GM19193 (cell line): ENCODE data around the gene PPFIA1.

Experiments used
- POLR2A ChIP-seq: IDR thresholded peaks from 4 replicates; pipeline ENCODE4 v1.6.1; 2011; ENCODE audit not compliant: insufficient read depth, insufficient read length; ENCODE audit errors: extremely low read depth

The PPFIA1 gene

DNA sequence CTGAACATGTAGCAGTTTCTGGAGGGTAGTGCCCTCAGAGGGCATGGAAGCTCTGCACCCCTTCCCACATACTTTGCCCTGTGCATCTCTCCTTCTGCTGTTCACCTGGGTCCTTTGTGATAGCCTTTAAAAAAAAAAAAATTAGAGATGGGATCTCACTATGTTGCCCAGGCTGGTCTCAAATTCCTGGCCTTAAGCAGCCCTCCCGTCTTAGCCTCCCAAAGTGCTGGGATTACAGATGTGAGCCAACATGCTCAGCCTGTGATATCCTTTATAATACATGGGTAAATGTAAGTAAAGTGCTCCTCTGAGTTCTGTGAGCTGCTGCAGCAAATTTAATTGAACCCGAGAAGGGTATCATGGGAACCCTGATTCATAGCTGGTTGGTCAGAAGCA, 33.7 kb downstream of the PPFIA1 start:
- TF ChIP-seq POLR2A = no peak

DNA sequence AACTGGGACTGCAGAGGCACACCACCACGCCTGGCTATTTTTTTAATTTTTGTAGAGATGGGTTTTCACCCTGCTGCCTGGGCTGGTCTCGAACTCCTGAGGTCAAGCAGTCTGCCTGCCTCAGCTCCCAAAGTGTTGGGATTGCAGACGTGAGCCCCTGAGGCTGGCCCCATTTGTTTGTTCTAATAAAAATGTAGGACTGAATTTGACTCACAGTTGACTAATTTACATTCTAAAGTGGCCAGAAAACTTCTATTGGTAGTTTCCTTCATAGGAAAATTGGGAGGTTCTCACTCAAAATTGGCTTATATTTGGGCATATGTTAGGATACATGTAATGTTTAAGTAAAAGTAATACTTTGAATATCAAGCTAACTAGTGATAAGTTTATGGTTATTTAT, 35.0 kb downstream of the PPFIA1 start:
- no peak for TF ChIP-seq POLR2A

DNA sequence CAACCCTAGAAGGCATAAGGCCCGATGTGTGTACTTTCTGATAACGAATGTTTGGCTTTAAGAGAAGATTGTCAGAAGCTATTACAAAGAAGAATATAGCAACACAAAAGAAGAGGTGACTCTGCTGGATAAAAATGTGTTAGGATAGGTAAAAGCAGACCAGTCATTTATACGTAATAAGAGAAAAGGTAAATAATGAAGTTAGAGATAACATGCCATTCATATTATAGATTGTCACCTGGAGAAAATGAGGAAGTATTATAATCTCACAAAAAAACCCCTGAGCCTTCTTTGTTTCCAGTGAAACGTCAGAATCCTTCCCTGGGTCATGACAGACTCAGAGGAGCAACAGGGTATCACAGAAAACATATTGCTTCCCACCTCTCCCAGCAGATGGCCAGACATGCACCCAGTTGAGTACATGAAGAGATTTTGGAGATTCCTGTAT, 36.1 kb downstream of the PPFIA1 start:
- TF ChIP-seq POLR2A = no peak

DNA sequence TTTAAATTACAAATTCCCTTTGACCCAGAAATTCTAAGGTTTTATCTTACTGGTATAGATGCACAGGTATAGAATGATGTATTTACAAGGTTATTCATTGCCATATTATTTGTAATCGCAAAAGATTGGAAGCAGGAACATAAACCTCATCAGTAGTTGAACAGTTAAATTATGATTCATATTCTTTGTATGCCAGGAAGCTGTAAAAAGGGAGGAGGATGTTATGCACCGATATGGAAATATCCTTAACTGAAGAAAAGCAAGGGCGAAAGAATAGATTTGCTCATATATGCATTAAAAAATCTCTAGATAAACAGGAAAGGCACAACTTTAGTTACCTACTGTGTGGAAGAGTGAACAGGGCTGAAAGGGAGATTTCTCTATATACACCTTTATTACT, 36.7 kb downstream of the PPFIA1 start:
- no peak for TF ChIP-seq POLR2A

DNA sequence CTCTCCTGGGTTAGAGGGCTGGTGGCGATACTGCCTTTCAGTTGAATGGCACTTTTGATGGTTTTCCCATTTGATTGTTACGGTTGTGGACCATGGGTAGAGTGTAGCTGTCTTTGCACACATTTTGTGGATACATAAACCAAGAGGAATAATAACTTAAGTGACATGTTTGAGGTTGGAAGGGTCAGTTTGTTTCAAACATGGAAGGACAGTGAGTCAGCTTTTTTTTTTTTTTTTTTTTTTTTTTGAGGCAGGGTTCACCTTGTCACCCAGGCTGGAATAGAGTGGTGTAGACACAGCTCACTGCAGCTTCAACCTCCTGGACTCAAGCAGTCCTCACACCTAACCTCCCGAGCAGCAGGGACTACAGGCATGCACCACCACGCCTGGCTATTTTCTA, 41.1 kb downstream of the PPFIA1 start:
- no peak for TF ChIP-seq POLR2A

DNA sequence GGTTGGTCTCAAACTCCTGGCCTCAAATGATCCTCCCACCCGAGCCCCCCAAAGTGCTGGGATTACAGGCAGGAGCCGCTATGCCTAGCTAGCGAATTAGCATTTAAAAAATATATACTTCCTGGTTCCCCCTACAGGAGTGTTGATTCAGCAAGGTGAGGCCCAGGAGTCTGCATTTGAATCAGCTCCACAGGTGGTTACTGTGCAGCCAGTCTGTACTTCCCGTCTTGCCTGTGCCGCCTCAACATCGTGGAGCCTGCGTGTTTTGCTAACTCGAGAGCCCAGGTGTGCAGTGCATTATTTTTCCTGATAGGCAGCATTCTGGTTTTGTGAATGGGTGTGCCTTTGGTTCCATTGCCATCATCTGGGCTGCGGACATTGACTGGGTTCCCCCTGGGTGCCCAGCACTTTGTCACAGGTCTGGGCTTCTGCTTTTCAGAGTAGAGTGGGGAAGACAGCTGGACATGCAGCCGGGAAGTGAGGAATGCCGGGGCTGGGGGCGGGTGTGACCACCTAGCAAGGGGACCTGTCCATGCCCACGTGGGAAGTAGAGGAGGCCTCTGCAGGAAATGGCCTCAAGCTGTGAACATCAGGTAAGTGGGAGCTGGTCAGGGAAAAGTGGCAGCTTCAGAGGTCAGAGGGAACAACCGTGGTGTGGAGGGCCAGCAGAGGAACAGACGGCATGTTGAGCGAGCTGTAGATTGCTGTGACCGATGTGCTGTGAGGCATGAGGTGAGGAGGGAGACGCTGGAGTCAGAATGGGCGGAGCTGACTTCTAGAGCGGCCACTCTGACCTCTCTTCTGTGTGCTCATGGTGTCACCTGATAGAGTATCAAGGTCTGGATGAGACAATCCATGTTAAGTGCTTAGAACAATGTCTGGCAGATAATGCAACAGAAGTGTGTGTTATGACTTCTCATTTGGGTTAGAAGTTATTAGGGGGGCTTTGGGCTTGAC, 42.2 kb downstream of the PPFIA1 start:
- no peak for TF ChIP-seq POLR2A

DNA sequence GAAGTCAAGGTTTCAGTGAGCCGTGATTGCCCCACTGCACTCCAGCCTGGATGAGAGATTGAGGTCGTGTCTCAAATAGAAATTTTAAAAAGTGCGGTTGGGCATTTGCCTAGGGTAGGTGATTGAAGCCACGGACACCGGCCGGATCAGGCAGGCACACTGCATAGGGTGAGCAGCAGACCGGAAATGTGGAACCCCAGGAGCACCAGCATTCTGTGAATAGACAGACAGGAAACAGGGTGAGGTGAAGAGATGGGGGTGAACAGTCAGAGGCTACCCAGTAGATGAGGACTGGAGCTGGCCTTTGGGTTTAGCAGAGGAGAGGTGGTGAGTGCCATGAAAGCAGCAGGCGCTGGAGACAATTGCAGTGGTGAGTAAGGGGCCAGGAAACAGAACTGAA, 43.5 kb downstream of the PPFIA1 start:
- TF ChIP-seq POLR2A = no peak

DNA sequence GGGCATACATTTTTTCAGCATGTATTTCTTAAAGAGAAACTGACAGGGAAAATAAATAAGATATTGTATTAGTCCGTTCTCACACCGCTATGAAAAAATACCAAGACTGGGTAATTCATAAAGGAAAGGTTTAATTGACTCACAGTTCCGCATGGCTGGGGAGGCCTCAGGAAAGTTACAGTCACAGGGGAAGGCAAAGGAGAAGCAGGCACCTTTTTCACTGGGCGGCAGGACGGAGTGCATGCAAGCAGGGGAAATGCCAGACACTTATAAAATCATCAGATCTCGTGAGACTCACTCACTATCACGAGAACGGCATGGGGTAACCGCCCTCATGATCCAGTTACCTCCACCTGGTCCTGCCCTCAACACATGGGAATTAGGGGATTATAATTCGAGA, 44.2 kb downstream of the PPFIA1 start:
- TF ChIP-seq POLR2A = no peak

DNA sequence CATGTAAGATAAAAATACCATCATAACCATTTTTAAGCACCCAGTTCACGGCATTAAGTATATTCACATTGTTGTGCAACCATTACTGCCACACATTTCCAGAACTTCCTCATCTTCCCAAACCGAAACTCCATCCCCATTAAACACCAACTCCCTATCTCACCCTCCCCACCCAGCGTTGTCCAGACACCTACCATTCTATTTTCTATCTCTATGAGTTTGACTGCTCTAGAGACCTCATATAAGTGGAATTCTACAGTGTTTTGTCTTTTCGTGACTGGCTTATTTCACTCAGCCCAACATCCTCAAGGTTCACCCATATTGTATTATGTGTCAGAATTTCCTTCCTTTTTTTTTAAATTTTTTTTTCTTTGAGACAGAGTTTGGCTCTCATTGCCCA, 45.2 kb downstream of the PPFIA1 start:
- TF ChIP-seq POLR2A = no peak

DNA sequence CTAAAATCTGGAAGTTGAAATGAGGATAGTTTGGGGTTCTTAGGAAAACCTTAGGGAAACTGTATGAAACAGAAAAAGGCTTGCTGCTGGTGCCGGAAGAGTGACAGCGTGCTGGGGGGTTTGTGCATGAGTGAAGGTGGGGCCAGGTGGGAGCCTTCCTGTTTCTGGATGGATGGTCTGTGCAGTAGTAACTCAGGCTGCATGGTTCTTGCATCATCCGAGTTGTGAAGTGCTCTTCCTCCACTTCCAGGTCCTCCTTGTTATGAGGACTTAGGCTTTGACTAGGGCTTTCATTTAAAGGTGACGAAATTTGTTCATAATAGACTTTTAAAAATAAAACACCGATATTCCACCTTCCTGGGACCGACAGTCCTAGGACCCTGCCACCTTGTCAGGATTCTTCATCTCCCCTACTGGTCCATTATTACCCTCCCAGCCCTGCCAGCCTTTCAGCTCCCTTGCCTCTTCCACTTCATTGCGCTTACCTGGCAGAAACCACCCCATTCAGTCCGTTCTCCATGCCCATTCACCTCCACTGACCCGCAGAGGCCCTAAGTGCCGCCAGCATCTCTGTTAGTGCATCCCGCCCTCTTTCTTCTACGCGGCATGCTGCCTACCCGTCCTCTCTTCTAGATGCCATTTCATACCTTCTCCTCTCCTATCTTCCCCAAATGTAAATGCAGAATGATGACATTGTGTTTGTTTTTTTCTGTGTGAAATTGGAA, 47.3 kb downstream of the PPFIA1 start:
- TF ChIP-seq POLR2A = no peak

DNA sequence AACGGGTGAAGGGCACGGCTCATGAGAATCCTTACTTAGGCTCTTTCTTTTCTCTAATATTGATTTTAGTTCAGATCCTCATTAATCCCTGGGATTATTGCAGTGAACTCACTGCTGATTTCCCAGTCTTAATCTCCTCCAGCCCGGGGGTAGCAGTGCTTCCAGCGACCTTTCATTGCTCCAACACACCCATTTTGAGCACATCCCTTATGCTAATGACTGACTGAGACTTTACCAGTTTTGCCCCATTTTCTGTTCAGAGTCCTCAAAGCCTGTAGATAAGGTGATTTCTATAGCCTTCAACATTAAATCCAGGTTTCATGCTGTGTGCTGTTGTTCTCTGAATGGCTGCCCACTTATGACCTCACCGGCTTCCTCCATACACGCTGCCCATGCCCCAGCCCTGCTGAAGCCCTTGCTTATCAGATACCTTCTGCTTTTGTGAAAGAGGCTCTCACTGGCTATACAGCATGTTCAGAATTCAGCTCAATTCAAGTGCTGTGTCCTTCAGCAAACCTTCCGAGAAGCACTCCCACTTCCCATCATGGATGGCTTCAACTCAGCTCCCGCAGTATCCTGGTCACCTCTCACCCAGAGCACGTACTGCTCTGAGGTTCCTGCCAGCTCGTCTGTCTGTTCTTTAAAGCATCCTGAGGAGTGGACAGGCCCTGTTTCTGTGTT, 49.0 kb downstream of the PPFIA1 start:
- no peak for TF ChIP-seq POLR2A

DNA sequence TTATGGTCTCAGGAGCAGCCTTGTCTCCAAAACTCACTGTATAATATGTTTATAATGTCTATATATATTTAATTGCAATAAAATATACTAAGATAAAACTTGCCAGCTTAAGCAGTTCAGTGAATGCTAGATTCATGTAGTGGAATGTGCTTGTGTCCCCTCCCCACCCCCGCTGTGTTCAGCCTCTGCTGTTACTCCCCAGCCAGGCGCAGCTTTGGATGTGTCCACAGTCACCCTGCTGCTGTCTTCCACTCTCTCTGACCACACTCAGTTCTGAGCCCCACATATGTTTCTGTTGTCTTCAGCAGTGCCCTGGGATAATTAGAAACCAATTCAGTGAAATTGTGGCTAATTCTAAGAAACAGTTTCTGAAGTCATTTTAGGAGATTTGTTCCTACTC, 52.2 kb downstream of the PPFIA1 start:
- no peak for TF ChIP-seq POLR2A

DNA sequence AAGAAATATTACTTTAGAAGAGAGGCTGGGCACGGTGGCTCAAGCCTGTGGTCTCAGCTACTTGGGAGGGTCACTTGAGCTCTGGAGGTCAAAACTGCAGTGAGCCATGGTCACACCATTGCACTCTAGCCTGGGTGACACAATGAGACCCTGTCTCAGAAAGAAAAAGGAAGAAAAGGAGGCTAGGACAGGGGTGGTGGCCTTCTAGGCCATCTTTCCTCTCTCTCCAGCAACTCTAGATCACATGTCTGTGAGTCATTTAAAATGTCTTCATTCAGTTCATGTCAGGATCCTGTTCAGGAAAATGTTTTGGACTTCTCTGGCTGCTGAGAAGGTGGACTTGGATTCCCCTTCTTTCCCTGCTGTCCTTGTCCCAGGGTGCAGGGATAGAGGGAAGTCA, 53.3 kb downstream of the PPFIA1 start:
- no peak for TF ChIP-seq POLR2A

DNA sequence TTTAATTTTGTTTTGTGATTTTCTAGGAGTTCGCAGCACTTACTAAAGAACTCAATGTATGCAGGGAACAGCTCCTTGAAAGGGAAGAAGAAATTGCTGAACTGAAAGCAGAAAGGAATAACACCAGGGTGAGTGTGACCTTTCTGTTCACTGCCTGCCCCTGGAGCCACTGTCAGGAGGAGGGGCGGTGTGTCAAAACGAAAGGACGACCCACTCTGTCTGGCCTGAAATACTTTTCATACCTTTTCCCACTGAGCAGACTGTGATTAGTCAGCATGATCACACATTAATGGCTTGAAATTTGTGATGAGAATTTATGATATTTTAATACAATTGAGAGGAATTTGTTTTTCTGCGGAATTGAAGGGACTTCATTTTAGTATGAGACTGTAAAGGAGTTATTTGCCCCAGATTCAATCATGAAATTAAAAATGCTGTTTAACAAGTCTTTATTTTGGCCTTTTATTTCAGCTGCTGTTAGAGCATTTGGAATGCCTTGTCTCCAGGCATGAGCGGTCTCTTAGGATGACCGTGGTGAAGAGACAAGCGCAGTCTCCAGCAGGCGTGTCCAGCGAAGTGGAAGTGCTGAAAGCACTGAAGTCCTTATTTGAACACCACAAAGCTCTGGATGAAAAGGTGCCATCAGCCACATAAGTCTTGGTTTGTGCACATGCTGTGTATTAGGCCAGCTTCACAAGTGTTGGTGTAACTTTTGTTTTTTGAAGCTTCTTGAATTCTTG, 54.1 kb downstream of the PPFIA1 start:
- TF ChIP-seq POLR2A = no peak

DNA sequence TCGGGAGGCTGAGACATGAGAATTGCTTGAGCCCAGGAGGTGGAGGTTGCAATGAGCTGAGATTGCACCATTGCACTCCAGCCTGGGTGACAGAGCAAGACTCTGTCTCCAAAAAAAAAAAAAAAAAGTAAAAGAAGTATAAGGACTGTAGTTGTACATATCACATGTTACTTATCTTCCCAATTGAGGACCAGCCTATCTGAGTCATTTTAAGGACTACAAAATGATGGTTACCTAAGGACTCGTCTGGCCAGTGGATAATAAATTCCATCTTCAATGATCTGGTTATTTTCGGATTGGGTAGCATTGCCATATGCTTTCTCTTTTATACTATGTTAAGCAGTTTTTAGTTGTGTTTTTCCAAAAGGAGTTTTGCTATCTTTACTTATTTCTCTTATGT, 55.3 kb downstream of the PPFIA1 start:
- no peak for TF ChIP-seq POLR2A
